Inflammatory macrophage (primary cell): Measurements from ENCODE around the gene LEMD2.
A peak's percentile ranks its signal among the peaks of the same experiment; 100 is the strongest.

Experiments used
- DNase-seq, 2 donors: peaks; one replicate each; pipeline ENCODE4 v3.0.0-alpha.2; 2020 to 2022

LEMD2 gene

DNA sequence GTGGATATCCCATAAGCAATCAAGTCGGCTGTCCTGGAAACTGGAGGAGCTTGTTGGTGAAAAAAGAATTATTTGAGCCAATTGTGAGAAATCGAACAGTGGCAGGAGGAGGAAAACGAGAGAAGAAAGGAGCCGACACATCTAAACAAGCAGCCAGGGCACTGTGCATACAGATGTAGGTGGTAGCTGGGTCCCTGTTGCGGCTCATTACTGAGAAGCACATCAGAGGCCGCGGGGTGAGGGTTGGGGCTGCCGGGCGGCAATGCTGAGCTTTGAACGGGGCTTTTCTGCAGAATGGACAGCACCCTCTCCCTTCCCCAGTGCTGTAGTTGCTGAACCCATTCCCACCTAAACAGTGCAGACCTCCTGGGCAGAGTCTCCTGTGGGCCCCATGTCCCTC lies 4.1 kb upstream of the LEMD2 start:
- DNase-seq: no peak

DNA sequence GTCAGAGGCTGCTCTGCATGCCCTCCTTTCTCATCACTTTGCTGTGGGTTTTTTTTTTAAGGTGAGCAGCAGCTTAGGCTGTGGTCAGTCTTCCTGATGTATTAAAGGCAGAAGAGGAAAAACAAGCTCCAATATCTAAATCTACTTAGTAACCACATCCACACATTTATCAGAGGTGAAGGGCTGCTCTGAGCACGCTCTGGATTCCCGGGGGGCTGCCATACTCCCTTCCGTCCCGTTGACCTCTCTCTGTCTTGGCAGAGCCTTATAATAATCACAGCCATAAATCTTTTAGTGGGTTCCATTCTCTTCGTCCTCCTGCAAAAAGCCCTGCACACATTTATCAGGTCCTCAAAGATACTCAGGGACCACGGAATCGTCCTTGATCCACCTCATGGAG lies 2.7 kb upstream of the LEMD2 start:
- no peak for DNase-seq

DNA sequence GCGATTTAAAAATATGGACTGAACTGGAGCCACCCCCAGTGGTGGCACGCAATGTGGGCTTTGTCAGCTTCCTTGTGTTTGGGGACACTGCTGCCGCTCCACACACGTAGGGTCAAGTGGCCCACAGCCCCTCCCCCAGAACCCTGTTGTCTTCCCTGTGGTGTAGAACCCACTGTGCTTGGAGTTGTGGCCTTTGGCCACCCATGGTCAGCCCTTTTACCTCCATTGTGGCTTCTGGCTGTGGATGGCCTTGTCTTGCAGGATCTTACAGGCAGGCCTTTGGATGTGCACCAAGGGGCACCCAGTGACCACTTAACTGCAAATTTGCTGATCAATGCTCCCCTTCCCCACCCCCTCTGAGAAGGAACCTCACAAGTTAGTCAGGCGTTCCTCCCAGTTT lies 2.0 kb upstream of the LEMD2 start:
- DNase-seq: no peak

DNA sequence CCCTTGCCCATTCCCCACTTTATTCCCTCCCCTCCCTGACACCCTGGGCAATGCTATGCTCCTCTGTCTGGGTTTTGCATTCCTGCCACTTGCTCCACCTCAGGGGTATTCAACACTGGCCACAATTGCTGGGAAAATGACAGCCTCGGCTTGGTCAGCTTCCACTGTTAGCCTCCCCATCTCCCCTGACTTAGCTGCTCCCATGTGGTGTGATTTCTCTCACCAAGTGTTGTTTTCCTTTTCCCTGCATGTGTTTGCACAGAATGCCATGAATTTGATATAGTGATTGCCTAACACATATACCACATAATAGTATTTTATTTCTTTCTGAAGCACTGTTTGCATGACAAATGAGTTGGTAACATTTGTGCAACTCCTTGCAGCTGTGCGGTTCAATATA lies 1.4 kb upstream of the LEMD2 start:
- DNase-seq: no peak

DNA sequence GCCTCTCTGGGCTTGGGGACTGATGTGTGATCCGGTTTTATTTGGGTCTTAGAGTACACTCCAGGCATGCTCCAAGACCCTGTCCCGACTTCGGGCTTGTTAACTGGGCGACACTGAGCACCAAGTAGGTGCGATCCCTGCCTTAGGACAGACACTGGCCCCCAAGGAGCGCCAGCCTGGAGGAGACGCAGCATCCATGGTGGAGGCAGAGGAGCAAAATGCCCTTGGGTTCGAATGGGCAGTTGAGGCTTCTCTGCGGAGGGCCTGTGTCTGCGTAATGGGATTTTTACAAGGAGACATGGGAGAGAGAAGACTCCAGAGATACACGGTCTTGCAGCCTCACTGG lies 593 bp upstream of the LEMD2 start:
- DNase-seq: no peak

DNA sequence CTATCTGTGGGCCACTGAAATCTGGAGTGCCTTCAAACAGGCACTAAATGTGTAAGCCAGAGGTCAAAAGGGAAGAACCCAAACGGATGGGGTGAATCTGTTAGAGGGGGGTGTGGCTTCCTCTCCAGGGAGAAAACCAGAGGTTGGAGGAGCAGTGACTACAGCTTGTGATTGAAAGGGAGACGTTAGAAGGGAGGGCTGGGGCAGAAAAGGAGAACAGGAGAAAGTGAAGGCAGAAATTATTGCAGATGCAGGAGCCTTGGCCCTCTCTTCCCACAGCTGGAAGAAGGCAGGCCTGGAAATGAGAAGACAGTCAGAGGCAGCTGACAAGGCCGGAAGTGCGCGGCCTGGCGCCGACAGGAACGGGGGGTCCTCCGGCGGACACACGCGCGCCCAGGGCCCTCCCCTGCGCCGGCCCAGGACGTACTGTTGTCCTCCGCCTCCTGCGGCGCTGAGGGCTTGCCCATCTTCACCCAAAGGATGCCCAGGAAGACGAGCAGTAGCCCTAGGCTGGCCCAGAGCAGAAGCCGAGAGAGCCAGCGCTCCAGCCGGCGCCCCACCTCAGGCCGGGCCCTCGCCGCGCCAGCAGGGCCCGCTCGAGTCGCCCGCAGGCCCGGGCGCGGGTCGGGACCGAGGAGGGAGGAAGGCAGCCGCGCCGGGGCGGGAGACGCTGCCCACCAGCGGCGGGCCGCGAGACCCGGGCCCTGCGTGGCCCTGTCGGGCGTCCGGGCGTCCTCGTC lies 806 bp downstream of the LEMD2 start:
- DNase-seq: peak; percentile 95

DNA sequence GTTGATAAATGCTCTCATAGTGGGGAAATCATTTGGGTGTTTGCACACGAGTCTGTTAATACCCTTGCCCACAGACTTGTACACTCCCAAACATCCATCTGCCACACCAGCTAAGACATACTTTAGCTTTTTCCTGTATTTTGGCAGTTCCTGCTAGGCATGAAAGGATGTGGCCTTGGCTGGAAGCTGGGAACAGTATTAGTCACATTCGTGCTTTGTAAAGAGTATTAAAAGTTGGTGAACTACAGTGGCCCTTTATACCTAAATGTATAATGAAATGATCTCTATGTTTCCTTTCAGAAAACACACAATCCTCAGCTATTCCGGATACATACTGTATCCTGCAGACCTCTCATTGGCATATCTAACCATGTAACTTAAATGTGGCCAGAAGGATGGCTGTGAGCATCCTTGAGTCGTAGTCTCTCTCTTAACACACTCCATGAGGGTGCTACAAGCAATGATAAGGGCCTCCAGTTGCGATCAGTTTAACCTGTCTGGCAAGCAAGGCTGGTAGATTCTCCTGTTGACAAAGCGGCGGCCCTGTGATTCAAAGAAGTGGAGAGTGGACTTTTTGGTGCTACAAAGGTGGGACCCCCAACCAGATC lies 1.5 kb downstream of the LEMD2 start:
- no peak for DNase-seq

DNA sequence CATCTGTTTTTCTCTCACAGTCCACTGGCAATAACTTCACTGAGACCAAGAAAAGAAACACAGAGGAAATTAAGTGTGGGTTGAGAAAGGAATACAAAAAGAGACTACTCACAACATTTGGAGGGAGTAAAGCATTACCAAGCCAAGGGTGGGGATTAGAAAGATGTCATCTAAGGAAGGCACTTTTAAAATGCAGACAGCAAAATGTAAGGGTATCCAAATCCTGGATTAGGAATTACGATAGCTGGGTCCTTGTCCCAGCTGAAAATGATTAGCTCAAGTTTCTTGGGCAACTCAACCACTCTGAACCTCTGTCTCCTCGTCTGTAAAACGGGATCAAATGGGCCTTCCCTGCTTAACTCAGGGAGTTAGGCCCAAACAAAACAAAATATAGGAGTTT lies 2.2 kb downstream of the LEMD2 start:
- no peak for DNase-seq

DNA sequence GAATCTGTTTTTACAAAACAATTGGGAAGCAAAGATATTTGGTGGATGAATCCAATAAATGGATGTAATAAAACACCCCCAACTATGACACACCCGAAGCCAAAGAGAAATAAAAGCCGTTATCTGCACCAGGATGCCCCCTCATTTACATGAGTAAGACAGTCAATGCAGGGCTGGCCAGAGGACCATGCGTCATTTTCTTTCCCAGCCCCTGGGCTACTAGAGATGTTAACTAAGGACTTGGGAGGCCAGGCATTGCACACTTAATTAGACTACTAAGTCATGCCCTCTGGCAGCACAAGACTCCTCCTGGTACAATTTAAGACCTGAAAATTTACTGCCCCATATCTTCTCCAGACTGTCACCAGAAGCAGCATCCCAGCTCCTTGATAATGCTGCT lies 3.2 kb downstream of the LEMD2 start:
- no peak for DNase-seq

DNA sequence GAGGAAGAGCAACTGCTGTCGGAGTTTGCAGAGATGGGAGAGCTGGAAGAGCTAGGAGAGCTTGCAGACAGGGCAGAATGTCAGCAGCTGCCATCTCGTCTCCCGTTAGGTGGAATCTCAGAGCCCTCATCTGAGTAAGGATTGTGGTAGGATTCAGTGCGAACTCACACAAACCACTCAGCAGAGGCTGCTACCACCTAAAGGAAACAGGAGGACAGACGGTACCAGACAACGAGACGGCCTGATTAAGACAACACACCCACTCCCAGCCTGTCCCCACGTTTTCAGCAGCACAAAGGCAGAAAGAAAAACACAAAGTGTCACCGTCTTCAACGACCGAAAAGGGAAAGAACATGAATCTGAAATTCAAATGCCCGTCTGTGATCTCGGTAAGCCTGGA lies 4.1 kb downstream of the LEMD2 start:
- no peak for DNase-seq

DNA sequence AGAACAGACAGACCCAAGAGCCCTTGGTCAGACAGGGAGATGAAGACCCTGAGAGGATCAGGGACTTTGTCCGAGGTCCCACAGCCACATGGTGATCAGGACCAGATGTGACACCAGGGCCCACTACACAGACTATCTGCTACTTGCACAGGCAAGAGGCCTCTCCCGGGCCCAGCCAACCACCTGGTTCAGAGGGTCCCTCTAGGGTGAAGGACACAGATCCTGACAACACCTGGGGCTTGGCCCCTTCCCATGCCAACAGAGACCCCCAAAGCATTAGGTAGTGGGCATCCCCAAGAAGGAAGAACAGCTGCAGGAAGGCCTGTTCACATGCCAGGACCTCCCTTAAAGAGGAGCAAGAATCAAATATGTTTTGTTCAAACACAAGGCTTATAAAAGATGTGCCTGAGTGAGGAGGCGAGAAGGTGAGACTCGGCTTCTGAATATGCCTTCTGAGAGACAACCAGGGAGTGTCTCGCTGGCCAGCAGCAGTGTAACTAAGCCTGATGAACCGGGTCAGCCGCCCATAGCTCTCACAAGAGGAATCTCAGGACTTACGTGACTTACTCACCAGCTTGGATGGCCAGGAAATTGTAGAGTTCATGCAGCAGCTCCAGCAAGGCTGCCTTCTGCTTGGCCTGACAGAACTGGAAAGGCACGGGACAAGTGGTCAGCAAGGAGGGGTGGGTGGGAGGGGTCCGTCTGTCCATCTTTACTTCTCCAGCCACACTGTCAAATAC lies 5.0 kb downstream of the LEMD2 start:
- no peak for DNase-seq

DNA sequence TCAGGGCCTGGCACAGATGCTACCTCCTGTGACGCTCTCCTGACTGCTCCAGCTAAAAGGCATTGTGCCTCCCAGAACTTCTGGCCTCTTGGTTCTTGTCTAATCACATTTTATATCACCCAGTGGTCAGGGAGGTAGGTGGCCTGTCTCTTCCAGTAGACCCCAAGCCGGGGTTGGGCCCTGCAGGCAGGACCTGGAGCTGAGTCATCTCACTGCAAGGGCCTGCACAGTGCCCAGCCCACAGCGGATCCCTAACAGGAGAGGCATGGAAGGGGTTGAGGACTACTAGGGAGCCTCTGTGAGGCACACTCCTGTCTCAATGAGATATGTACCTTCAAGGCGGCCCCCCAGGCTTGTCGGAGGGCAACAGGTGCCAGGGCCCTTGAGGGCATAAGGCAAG lies 6.4 kb downstream of the LEMD2 start:
- no peak for DNase-seq

DNA sequence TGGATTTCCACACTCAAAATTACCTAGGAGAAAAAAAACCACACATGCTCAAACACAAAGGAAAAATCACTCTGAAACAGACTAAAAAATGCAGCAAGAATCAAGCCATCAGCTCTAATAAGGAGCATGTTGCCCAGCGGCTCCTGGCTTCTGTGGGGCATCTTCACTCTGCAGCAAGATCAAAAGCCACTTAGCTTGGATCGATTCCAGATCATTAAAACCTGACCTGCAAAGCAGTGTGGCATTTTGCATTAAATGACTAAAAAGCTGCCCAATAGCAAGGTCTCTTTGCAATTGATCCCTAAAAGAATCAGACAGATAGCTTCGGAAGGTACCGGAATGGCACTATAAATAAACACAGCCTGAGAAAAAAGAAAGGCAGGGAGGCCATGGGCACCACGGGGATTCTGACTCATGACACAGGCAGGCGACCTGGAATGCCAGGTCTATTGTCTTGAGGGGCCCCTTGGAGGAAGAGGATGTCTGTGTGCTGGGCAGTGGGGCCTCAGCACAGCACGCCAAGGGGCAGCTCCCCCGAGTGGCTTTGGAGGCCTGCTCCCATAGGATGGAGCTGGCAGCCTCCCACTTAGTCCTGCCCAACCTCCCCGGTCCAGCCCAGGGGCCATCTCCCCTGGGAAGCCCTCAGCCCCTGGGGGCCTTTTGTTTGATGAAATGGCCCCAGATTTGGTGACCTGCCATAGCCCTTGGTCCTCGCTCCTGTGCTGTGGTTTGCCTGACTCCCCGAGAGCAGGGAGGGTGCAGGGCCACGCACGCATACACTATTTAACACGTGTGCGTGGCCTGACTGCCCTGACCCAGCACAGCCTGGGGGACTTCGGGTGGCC lies 7.6 kb downstream of the LEMD2 start:
- DNase-seq: no peak

DNA sequence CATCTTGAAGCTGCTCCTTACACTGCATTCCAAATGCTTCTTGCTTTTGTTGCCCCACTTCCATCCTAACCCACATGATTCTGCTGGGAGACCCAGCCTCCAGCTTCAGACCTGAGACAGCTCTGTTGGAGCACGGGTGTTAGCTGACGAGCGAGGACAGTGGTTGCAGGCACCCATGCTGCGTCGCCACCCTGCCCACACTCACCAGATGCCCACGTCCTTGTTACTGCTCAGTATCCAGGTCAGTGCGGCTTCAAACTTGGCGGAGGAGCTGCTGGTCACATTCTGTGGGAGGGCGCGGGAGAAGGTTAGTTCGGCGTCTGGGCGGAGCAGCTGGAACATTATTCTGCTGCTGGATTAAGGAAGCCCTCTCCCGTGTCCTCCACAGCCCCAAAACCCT lies 9.0 kb downstream of the LEMD2 start:
- no peak for DNase-seq

DNA sequence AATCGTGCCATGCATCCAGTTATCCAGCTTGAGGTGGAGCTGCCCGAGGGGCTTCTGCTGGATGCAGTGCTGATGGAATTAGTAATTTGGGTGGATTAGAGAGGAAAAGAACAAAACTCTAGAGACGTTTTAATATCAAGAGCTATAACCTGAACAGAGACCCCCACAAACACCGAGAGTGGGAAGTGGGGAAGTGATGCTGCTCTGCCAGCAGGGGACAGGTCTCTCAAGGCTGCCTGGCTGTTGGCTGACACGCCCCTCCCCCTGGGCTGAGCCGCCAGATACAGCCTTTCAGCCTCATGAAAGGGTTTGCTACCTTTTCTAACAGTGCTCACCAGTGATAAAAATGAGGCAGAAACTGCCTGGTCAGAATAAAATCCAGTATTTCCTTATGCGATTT lies 9.6 kb downstream of the LEMD2 start:
- no peak for DNase-seq

DNA sequence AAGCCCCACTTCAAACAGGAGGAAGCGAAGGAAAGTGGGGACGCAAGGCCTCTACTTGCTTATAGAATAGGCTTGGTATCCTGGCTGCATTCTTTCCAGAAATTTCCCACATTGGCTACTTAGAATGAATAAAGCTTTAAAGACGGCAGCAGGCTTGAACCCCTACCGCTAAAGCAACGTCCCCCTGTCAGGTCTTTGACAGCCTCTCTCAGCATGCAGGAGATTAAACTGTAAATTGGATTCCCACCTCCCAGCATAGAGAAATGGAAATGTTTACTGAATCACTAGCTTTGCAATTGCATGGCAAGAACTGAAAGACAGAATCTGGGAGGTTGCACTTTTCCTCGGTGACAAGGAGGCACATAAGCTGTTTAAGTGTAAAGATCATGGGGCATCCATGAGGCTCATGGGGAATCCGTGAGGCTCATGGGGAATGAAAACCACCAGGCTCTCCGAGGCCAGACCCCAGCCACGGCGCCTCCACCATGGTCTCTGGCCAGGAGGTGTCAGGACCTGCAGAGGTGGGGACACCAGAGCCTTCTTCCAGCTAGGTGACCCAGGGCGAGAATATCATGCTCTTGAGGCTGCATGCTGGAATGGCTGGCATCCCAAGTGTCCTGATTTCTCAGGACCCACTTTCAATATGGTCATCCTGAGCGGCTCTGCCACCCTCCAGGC lies 10.3 kb downstream of the LEMD2 start:
- DNase-seq: no peak

DNA sequence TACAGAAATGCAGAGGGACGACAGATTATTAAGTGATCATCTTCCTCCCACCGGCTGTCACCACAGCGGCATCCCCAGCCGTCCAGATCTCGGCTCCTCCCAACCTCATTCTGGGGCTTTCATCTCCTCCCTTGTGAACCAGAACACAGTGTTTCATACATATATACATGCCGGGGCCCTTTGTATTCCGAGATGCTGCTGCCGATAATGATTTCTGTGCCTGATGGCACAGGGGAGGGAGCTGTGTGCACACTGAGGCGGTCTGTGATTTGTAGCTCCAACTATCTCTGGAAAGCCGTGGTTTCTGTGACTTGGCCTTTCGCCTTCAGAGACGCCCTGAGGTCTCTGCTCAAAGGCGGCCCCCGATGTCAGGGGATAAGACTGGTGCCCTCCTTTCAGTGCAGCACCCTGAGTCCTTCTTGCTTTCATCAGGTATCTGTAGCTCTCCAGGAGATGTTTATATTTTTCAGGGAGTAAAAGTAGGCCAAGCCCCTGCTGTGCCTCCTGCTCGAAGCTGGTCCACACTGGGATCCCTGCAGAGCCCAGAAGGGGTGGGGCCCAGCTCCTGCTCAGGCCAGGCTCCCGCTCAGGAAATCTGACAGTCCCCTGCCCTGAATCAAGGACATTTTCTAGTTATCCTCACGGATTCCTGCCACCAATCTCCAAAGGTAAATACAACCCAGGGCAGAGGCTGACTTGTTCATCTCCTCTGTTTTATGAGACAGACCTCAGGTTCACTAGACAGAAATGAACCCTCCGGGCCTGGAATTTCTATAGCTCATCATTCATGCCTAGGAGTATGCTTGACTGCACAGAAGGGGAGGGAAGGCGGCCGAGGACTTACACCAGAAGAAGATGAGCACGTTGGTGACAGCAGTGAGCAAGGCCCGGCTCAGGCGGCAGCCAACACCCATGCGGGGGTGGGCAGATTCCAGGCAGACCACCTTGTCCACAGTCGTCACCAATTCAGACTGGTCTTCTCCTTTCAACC lies 11.2 kb downstream of the LEMD2 start:
- no peak for DNase-seq

DNA sequence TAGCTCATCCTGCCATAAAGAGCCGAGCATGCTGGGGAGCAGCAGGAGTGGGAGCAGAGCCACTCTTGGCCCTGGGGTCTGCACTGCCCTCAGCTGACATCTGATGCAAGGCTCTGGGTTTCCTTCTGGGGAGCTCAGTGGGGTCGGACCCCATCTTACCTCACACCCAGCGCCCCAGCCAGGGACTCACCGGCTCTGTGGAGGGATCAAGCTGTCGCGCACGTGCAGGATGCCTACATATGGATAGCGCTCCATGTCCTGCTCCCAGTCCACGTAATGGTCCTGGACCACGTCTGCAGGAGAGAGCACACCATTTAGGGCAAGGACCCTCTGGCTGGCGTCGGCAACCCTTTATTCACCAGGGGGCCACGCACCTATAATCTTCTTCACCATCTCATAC lies 12.2 kb downstream of the LEMD2 start:
- no peak for DNase-seq

DNA sequence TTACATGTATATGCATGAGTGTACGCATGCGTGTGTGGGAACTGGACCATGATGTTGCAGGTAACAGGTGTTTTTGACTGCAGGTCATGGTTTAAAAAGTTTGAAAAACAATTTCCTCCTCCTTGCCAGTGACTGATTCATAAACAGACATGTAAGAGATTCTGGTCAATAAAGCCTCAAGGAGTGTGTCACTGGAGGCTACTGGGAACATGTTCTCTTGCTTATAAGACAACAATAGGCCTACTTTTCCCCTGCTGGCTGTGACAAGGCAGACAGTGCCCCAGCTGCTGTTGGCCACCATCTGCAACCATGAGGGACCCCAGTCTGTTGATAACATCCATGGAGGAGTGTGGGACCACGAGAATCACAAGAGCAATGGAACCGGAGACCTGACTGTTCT lies 12.7 kb downstream of the LEMD2 start:
- DNase-seq: no peak

DNA sequence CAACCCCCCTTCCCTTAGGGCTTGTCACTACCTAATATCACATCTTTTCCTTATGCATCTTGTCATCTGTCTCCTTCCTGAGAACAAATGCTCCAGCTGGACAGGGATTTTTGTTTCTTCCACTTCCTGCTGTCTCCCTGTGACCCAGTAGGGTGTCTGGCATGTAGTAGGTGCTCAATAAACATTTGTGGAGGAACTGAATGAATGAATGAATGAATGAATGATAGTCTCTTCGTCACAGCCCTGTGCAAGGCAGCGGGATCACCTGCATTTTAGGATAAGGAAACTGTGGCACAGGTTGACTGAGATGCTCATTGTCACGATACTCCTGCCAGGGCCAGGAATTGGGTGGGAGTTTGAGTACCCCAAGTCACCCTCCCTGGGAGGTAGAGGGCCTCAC lies 14.2 kb downstream of the LEMD2 start:
- DNase-seq: no peak

DNA sequence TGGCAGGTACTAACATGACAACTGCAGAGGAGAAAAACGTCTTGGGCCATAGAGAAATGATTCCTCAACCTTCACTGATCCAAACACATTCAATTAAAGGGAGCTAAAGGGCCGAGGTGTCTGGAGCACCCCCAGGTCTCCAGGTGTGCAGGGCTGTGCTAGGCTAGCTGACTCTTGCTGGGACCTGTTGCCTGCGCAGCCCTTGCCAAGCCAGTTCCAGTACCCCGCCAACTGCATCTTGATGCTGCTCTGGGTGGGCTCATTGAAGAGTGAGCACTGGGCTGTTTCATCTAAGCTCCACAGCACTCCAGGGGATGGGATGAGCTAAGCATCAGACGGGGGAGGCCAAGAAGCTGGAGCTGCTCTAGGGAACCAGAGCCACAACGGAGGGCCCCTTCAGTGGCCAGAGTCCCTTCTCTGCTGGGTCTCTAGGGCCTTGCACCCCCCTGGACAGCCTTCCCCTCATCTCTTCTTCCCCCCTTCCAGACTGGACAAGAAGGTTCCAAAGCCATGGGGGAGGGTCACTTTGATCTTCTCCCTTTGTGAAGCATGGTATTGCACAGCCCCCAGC lies 15.9 kb downstream of the LEMD2 start:
- DNase-seq: no peak
